Activated naive CD8-positive, alpha-beta T cell treated with anti-CD3 and anti-CD28 coated beads, Interleukin-2, amount 50 U/mL, for 16 hours (primary cell): Measurements from ENCODE around the gene CD7.

Experiments used
- DNase-seq: peaks from one replicate; pipeline ENCODE4 v3.0.0-alpha.2; 2020; ENCODE audit warnings: low read depth, low spot score

CD7 gene

DNA sequence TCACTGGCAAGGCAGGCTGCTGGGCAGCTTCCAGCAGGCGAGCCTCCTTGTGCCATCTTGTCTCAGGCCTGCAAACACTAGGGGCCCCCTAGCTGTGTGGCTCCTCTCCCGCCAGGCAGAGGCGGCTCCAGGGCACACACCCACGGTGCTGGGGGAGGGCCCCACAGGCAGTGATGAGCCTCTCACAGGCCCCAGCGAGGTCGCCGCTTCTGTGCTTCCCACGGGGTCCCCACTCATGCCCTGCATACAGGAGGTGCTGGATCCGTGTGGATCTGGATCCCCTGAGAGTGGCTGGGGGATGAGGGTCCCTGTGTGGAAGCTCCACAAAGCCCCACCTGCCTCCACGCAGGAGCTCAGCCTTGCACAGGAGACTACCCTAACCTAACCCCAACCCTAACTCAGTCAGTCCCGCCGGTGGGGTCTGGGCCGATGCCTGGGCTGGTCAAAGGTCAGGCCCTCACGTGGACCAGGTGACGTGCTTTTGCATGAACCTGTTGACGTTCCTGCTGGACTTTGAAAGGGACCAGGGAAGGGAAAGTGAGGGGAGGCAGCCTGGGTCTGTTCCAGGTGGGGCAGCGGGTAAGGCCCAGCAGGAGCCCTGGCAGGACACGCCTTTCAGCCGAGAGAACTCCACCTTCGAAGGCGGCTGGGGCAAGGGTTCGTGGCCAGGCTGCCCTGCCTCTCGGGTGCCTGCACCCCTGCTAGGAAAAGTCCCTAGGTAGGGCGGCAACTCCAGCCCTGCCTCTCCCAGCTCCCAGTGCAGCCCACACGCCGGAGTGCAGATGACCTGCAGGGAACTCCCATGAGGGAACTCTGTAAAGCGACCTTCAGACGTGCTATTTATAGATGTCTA is 11.0 kb upstream of the CD7 start:
- no peak for DNase-seq

DNA sequence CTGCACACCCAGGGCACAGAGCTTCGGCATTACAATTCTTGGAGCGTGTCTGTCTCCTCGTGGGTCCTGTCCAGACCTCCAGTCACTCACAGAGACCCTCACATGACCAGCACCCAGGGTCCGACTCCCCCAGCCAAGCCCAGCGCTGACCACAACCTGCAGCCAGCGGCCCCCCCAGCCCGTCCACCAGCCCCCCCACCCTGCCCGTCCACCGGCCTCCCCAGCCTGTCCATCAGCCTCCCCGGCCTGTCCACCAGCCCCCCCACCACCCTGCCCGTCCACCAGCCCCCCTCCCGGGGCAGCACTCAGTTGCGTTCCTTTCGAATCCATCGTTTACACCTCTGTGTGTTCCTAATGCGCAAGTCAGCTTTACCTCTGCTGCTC is 10.3 kb upstream of the CD7 start:
- no peak for DNase-seq

DNA sequence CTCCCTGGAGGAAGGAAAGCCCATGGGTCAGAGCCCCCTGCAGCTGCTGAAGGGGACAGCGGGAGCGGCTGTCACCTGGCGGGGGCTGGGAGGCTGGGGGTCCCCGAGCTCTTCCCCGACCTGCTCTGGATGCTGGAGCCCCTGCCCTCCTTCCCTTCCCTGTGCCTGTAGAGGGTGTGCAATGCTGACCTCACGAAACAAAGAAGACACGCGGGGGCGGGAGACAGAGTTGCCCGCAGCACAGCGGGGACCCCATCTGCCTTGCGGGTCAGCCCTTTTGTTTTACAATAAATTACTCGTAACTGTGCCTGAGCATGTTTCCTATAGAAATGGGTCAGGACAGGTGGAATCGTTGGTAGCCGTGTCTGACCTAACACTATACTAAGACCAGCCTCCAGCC is 9.9 kb upstream of the CD7 start:
- DNase-seq: no peak

DNA sequence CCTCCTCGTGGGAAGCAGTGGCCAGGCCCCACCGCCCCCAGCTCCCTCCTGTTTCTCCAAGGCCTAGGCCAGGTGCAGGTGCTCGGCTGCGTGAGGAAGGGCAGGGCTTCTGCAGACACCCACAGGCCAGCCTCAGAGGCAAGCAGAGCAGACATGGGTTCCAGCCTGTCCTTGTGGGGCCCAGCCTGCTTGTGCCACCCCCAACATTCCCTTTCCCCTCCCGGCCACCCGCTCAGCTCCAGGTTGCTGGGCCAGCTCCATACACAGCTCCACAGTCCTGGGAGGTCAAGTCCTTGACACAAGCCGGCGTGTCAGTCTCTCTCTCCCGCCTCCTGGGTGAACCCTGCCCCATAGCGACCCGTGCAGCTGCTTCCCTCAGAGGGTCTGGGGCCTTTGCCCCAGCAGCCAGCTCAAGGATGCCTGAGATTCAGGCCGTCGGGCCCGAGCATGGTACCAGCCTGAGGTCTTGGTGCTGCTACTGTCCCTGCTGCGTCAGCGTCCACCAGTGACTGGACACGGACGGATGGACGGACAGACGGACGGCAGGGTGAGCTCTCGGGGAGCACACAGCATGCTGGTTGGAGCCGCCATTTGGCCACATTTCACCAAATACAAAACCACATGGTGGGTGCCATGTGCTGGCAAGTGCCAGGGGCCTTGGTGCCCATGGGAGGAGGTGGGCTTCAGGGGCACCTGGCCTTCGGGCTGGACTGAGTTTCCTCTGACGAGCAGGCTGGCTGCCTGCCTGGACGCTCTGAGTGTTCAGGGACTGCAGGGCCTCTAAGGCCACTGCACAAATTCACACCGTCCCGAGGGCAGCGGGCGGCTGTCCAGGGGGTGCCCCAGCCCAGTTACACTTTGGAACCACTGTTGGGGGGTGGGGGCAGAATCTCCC is 8.1 kb upstream of the CD7 start:
- DNase-seq: no peak

DNA sequence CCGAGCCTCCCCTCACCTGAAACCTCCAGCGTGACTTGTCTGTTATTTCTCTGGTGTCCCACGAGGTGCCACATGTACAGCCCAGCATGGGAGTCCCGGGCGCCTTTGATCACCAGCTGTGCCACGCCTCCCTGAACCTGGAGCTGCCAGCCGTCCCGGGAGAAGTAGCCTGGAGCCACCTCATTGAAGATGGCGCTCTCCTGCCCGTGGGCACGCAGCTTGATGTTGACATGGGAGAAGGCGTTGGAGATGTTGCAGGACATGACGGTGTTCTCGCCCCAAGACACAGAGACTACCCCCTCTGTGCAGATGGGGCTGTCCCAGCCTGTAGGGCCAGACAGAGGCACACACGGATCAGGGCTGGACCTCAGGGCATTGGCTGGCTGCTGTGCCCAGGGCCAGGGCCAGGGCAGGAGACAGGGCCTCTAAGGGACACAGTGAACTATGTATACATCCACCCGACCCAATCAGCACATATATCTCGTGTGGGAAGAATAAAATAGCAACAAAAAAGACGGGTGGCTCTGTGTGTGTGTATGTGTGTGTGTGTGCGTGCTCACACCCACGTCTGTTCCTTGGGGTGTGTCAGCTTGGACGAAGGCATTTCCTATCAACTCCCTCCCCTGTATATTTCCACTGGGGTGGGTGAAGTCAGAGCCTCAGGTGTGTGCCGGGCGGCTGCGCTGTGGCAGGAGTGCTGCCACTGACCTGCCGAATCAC is 7.3 kb upstream of the CD7 start:
- no peak for DNase-seq

DNA sequence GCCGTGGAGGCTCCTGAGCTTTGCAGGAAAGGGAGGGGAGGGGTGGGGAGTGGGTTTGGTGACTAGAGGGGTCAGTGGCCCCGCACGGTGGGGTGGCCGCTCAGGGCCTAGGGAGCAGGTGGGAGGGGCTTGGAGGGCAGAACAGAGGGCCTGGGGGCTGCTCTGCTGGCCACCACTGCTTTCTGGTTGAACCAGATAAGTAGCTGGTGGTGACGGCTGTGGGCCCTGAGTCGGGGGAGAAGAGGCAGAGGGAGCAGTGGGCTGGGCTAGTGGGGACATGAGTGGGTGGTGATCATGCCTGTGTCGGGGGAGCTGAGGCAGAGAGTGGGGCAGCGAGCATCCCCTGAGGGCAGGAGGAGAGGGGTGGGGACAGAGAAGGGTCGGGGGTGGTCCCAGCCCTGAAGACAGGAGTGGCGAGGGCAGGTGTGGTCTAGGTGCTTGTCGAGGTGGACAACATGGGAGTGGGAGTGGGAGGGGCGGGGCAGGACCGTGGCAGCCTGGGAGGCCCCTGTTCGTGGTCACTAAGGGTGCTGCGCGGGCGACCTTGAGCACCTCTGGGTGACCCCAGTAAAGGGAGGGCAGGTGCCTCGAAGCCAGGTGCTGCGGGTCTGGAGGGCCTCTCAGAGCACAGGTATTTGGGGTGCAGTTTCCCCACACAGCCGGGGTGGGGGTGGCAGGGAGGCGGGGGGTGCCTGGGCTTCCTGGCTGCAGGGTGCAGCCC is 6.3 kb upstream of the CD7 start:
- DNase-seq: no peak

DNA sequence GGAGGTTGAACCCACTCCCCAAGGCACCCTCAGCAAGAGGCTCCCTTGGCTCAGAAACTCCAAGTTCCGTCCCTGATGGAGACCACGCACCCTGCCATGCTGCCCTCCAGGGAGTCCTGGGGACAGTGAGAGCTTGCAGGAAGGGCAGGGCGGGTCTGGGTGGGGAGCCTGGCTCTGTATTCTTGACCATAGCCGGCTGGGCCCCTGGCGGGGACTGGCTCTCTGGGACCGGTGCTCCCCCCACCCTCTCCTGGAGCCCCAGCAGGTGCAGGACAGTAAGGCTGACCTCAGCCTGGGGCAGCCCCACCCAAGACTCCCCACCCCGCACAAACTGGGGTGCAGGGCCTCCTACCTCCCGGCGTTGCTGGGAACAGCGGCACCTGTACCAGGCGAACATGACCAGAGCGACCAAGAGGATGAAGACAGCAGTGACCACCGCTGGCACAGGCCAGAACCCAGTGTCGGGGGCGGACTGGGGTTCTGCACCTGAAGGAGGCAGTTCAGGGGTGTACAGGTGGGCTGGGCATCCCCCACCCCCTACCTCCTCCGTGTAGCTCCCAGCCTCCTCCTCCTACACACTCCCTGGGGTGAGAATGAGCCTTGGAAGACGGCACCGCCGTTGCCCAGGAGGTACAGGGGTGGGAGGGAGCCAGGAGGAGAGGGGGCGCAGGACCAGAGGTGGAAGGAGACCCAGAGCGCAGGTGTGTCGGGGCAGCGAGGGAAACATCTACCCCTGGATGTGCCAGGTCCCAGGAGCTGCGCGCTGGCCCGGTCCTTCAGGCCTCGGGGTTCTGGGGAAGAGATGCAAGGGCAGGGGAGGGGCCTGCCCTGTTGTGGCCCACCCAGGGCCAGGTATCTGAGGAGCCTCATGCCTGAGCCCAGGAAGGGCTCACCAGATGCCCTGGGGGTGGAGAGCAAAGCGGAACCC is 5.4 kb upstream of the CD7 start:
- no peak for DNase-seq

DNA sequence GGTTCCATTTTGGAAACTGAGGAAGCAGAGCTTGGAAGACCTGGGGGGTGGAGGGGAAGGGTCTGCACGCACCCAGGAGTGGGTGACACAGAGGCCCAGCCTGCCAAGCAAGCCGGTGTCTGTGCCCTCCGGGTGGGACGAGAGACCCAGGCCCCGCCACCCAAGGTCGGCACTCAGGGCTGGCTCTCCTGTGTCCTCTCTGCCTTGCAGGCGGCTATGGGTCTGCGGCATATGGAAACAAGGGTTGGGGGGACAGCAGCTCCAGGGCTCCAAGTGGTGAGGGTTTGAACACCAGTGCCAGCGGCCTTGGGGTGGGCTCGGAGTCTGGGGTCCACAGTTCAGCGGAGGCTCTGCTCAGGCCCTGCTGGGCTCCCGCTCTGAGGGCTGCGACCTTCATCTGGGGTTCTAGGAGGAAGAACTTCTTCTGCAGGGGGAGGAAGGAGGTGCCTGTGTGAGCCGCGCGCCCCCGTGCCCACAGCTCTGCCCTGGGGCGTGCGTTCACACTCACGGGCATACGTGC is 4.6 kb upstream of the CD7 start:
- no peak for DNase-seq

DNA sequence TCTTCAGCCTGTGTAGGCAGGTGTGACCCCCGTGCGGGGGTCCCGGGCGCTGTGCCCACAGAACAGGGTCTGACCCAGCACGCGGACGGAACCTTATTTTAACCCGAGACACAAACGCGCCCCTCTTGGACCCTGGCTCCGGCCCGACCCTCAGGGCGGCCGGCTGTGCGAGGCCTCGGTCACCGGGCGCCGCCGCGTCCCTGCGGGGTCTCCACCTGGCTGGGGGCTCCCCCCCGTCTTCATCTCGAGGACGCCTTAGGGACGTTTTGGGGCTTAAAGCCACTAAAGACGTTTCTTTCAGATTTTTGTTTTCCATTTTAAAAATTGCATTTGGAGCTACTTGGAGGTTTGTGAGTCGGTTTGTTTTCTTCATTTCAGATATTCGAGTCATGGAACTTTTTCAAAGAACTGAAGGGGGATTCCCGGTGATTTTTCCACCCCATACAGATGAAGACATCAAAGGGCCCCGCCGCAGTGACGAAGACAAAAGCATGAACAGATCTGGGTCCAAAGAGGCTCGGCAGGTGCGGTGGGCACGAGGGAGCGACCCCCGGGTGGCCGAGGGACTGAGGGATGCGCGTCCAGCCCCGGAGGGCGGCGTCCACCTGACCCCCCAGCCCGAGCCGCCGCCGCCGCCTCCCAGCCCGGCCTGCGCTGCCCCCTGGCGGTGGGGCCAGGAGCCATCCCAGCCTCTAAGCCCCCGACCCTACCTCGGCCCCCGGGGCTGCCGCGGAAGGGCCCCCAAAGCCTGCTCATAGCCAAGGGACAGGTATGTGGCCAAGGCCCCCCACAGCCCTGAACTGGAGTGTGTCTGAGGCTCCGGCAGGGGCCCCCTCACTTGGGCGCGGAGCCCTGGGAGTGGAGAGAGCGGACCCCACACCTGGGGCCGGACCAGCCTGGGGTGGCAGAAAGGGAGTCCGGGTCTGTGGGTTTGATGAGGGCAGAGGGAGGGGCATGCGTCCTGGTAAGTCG is 3.8 kb upstream of the CD7 start:
- peak; percentile 72 for DNase-seq

DNA sequence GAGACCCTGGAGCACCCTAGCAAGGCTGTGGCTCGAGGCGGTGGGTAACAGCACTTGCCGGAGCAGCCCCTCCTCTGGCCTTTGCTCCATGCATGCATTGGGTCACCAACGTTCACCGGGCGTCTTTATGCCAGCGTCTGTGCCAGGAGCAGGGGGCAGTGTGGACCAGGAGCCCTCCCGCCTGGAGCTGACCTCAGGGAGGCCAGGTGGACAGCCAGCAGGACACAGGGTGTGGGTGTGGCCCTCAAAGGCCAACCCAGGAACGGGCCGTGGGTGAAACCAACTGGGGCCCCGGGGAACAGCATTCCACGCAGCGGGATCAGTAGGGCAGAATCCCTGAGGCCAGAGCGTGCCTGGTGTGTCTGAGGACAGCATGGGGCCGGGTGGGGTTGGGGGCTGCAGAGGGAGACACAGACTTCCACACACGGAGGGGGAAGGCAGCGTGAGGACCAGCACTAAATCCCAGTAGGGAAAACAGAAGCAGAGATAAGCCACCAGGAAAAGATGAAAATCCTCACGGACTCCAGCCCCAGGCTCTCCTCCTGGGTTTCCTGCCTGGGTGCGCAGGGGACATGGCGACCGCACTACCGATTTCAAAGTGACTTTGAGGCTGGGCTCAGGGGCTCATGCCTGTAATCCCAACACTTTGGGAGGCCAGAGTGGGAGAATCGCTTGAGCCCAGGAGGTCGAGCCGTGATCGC is 2.9 kb upstream of the CD7 start:
- DNase-seq: no peak

DNA sequence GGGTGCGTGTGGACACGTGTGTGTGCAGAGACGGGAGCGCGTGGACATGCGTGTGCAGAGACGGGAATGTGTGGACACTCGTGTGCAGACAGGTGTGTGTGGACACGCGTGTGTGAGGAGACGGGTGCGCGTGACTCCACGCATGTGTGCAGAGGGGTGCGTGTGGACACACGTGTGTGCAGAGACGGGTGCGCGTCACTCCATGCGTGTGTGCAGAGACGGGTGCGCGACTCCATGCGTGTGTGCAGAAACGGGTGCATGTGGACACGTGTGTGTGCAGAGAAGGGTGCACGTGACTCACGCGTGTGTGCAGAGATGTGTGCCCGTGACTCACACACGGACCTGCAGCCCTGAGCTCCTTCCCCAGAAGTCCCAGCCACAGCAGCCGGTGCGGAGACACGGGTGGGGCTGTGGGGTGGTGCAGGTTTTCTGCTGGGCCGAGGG is 2.2 kb upstream of the CD7 start:
- no peak for DNase-seq

DNA sequence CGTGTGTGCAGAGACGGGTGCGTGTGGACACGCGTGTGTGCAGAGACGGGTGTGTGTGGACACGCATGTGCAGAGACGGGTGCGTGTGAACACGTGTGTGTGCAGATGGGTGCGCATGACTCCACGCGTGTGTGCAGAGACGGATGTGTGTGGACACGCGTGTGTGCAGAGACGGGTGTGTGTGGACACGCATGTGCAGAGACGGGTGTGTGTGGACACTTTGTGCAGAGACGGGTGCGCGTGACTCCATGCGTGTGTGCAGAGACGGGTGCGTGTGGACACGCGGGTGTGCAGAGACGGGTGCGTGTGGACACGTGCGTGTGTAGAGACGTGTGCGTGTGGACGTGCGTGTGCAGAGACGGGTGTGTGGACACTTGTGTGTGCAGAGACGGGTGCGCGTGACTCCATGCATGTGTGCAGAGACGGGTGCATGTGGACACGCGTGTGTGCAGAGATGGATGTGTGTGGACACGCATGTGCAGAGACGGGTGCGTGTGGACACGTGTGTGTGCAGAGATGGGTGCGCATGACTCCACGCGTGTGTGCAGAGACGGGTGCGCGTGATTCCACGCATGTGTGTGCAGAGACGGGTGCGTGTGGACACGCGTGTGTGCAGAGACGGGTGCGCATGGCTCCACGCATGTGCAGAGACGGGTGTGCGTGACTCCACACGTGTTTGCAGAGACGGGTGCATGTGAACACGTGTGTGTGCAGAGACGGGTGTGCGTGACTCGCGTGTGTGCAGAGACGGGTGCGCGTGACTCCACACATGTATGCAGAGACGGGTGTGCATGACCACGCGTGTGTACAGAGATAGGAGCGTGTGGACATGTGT is 1.6 kb upstream of the CD7 start:
- no peak for DNase-seq

DNA sequence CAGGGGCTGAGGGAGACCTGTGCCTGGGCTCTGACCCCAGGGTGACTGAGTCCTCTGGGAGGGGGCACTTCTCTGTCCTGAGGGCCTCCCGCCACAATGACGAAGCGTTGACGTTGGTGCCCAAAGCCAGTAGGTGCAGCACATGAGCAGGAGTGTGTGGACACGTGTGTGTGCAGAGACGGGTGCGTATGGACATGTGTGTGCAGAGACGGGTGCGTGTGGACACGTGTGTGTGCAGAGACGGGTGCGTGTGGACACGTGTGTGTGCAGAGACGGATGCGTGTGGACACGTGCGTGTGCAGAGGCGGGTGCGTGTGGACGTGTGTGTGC is 726 bp upstream of the CD7 start:
- DNase-seq: no peak

DNA sequence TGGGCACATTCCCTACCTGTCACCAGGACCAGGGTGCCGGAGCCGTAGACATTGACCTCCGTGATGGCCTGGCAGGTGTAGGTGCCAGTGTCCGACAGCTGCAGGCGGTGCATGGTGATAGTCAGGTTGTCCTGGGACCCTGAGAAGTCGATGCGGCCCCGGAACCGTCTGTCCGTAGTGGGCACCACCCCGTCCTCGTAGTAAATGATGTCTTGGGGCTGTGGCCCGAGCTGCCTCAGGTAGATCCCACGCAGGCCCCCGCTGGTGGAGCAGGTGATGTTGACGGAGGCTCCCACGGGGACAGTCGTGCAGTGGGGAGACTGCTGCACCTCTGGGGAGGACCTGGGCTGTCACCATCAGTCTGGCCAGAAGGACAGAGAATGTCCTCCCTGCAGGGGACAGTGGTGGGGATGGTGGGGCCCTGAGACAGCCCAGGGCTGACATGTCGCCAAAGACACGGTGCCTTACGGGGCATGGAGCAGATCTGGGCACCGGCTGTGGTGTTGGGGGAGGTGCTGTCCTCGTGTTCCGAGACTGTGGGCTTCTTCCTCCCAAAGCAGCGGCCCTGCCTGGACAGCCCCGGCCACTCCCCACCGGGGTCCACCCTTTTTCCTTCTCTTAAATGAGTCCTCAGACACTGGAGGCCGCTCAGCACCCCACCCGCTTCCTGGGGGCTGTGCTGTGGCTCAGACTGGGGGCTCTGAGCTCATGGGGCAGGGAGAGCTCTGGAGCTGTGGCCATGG is 586 bp downstream of the CD7 start:
- DNase-seq: no peak

DNA sequence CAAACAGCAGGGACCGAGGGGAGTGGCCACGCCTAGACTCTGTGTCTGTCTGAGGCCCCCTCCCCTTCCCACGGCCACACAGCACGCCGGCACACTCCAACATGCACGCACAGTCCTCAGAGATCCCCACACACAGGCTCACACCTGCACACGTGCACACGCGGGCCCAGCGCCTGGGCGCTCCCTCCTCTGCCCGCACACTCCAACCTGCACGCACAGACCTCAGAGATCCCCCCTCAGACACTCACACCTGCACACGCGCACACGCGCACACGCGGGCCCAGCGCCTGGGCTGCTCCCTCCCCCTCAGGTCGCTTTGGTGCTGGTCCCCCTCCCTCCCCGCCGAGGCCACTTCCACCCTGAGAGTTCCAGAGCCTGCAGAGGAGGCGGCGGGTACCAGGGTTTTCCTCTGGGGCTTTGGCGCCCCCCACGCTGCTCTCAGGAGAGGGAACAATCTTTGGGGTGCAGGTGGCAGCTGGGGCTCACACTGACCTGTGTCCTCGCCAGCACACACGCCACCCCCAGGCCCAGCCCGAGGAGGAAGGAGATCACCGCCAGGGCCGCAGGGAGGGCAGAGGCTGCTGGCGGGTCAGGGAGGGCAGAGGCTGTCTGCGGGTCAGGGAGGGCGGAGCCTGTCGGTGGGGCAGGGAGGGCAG is 1.6 kb downstream of the CD7 start:
- DNase-seq: peak; percentile 29
